Stomach (tissue), 9 donors: ENCODE results near the gene SLC25A51. TPM values are rescaled to one million over a fixed set of nuclear protein-coding genes. Genes with fewer than 3 reads are reported as not detected.
"Not testable (repeated sequence)": the region's sequence is repeated elsewhere in the genome, so short reads cannot be mapped to it uniquely, and the experiment has no call there.

Source experiments
- DNase-seq, 2 donors: peaks; one replicate each; pipeline versions ENCODE4 v3.0.0 to v3.0.0-alpha.2; 2013 to 2019
- H3K27ac ChIP-seq, 5 donors: fragments of 200-600 bp in 4 of 5; sonication (generic) in 4 of 5; one replicate each; pipeline ENCODE4 v1.5.1; 2013 to 2019; ENCODE audit warnings: mild to moderate bottlenecking in 1 of 5, moderate library complexity in 1 of 5
- H3K27me3 ChIP-seq, 3 donors: fragments of 200-600 bp; sonication (generic); one replicate each; pipeline ENCODE4 v1.5.1; 2017 to 2019; ENCODE audit warnings: mixed run types in 1 of 3
- H3K36me3 ChIP-seq, 4 donors: fragments of 200-600 bp; sonication (generic); 1 replicate in 3 of 4; 2 replicates in 1 of 4; pipeline ENCODE4 v1.5.1; 2016 to 2019
- H3K4me1 ChIP-seq, 4 donors: fragments of 200-600 bp; sonication (generic); one replicate each; pipeline ENCODE4 v1.5.1; 2016 to 2019
- H3K4me3 ChIP-seq, 4 donors: fragments of 200-600 bp; sonication (generic) in 3 of 4; one replicate each; pipeline ENCODE4 v1.5.1; 2016 to 2019; ENCODE audit warnings: mild to moderate bottlenecking in 1 of 4
- H3K9me3 ChIP-seq, 4 donors: fragments of 200-600 bp; sonication (generic); one replicate each; pipeline ENCODE4 v1.5.1; 2016 to 2019
- CTCF ChIP-seq, 7 experiments: fragments of 450-650 bp in 4 of 7; fragments of 200-600 bp in 3 of 7; sonication (generic) in 3 of 7; IDR thresholded peaks; one replicate each; pipeline ENCODE4 v1.5.1; 2016 to 2019; ENCODE audit warnings: antibody characterized with exemption in 7 of 7, control low read depth in 2 of 7, mild to moderate bottlenecking in 1 of 7
- EP300 ChIP-seq: sonication (generic); formaldehyde crosslinking; IDR thresholded peaks from one replicate; pipeline ENCODE4 v1.6.1; 2017; ENCODE audit warnings: antibody characterized with exemption
- POLR2A ChIP-seq, 4 donors: fragments of 450-650 bp; IDR thresholded peaks; one replicate each; pipeline ENCODE4 v1.6.1; 2016; ENCODE audit warnings: antibody characterized with exemption in 4 of 4, control low read depth in 2 of 4, mild to moderate bottlenecking in 1 of 4, moderate library complexity in 1 of 4
- POLR2AphosphoS5 ChIP-seq, 3 donors: sonication (generic); formaldehyde crosslinking; IDR thresholded peaks; one replicate each; pipeline ENCODE4 v1.6.1; 2016; ENCODE audit warnings: antibody characterized with exemption in 3 of 3
- WGBS, 5 donors: extraction: QIAGEN DNeasy Blood & Tissue Kit in 3 of 5; methylation state at CpG; one replicate each; pipeline versions ENCODE4 v1.1.5 to v1.1.7; 2013 to 2018; 5-methylcytosine and 5-hydroxymethylcytosine counted together
- intact Hi-C: fragments of 100-400 bp; cut with DNase I; formaldehyde crosslinking; loops from one replicate; pipeline ENCODE4 v1.15.1; 2023; ENCODE audit warnings: low total_unique reads
- polyA plus RNA-seq, 3 donors: library from polyadenylated mRNA; stranded (reverse); fragments of 200-250 nt; gene quantifications; one replicate each; pipeline ENCODE4 v1.2.3, GENCODE V29; 2013
- total RNA-seq, 5 donors: library from RNA; depleted of rRNA; stranded (reverse); fragments of >200 nt; gene quantifications; one replicate each; pipeline versions ENCODE4 v1.1.0 to v1.2.3, GENCODE V29; 2014 to 2016
- donor health status: healthy with polysubstance abuse.
- donor health status: Bipolar disorder and iron deficiency.
- donor health status: healthy.

SLC25A51 gene
- total and polyA plus RNA-seq, 8 donors, result 3.5 to 41.5 (median 9.8) TPM

GRCh38 chr9:37887977-37888583, 15.8 kb downstream of the SLC25A51 start:
- DNase-seq, intact Hi-C loops, H3K9me3 ChIP-seq, H3K27me3 ChIP-seq, H3K27ac ChIP-seq, H3K4me3 ChIP-seq, H3K4me1 ChIP-seq: not testable (repeated sequence)
- H3K36me3 ChIP-seq, result peaks cover 16 to 55% (median 46%) of the 10 kb centered on the region in 4 donors
- WGBS, 5 donors, result 86 to 95% (median 89%) methylated on average over 10 to 11 of the region's 11 CpGs
- peak in 2 of 3 donors; percentile 4 to 24 for TF ChIP-seq POLR2AphosphoS5 (IDR thresholded peaks at IDR 0.05)

GRCh38 chr9:37880916-37881479, 22.9 kb downstream of the SLC25A51 start:
- intact Hi-C loops, result no loop called here
- Histone ChIP-seq H3K27ac (no peak overlapping the region), H3K36me3 (peaks cover 7 to 52% (median 41%) of the 10 kb centered on the region in 4 donors), H3K27me3 (no peaks in the 10 kb centered on the region), H3K4me3 (no peak overlapping the region), H3K9me3 (peaks cover 0 to 3% (median 0%) of the 10 kb centered on the region in 4 donors), H3K4me1 (no peaks in the 10 kb centered on the region)
- 52 to 85% (median 77%) methylated on average over 2 of the region's 2 CpGs for WGBS, 5 donors
- no peak for DNase-seq
- TF ChIP-seq POLR2A (IDR thresholded peaks at IDR 0.05) (no peak), CTCF (IDR thresholded peaks at IDR 0.05) (no peak), EP300 (no peak), POLR2AphosphoS5 (IDR thresholded peaks at IDR 0.05) (no peak)

- TF ChIP-seq CTCF (IDR thresholded peaks at IDR 0.05), result no peak
- no peak for TF ChIP-seq POLR2A (IDR thresholded peaks at IDR 0.05)
- no peak for TF ChIP-seq POLR2AphosphoS5 (IDR thresholded peaks at IDR 0.05)
- no peak for TF ChIP-seq EP300
- Histone ChIP-seq H3K27me3 (no peaks in the 10 kb centered on the region), H3K9me3 (peaks cover 0 to 3% (median 0%) of the 10 kb centered on the region in 4 donors), H3K4me3 (no peak overlapping the region), H3K4me1 (no peaks in the 10 kb centered on the region), H3K27ac (no peak overlapping the region), H3K36me3 (peaks cover 7 to 39% (median 33%) of the 10 kb centered on the region in 4 donors)
- intact Hi-C loops, result no loop called here
- 59 to 83% (median 78%) methylated on average over 1 of the region's 1 CpG for WGBS, 5 donors
- DNase-seq, result peak in 1 of 2 donors; percentile 9
Observed at GRCh38 chr9:37876376-37876775, 27.6 kb downstream of the SLC25A51 start.

GRCh38 chr9:37873955-37874354, 30.0 kb downstream of the SLC25A51 start:
- Histone ChIP-seq H3K4me1 (no peaks in the 10 kb centered on the region), H3K9me3 (peaks cover 0 to 3% (median 0%) of the 10 kb centered on the region in 4 donors), H3K27ac (no peak overlapping the region), H3K4me3 (no peak overlapping the region), H3K27me3 (no peaks in the 10 kb centered on the region), H3K36me3 (peaks cover 0 to 21% (median 13%) of the 10 kb centered on the region in 4 donors)
- intact Hi-C loops, result no loop called here
- no peak for DNase-seq
- TF ChIP-seq CTCF (IDR thresholded peaks at IDR 0.05), result no peak
- no peak for TF ChIP-seq POLR2A (IDR thresholded peaks at IDR 0.05)
- TF ChIP-seq EP300, result no peak
- TF ChIP-seq POLR2AphosphoS5 (IDR thresholded peaks at IDR 0.05), result no peak
- 91 to 100% (median 94%) methylated on average over 2 of the region's 2 CpGs for WGBS, 5 donors

GRCh38 chr9:37870799-37871176, 33.1 kb downstream of the SLC25A51 start:
- Histone ChIP-seq H3K4me3 (no peak overlapping the region), H3K27me3 (no peaks in the 10 kb centered on the region), H3K36me3 (peaks cover 0 to 20% (median 7%) of the 10 kb centered on the region in 4 donors), H3K27ac (no peak overlapping the region), H3K9me3 (no peaks in the 10 kb centered on the region), H3K4me1 (no peaks in the 10 kb centered on the region)
- DNase-seq, result no peak
- WGBS, 5 donors, result 70 to 80% (median 76%) methylated on average over 5 of the region's 5 CpGs
- intact Hi-C loops, result no loop called here
- TF ChIP-seq CTCF (IDR thresholded peaks at IDR 0.05), result no peak
- TF ChIP-seq POLR2A (IDR thresholded peaks at IDR 0.05), result no peak
- no peak for TF ChIP-seq POLR2AphosphoS5 (IDR thresholded peaks at IDR 0.05)
- TF ChIP-seq EP300, result no peak
